Measurements from ENCODE around the gene ABHD1.
"Not testable (repeated sequence)": the region's sequence is repeated elsewhere in the genome, so short reads cannot be mapped to it uniquely, and the experiment has no call there.

ABHD1 gene

DNA sequence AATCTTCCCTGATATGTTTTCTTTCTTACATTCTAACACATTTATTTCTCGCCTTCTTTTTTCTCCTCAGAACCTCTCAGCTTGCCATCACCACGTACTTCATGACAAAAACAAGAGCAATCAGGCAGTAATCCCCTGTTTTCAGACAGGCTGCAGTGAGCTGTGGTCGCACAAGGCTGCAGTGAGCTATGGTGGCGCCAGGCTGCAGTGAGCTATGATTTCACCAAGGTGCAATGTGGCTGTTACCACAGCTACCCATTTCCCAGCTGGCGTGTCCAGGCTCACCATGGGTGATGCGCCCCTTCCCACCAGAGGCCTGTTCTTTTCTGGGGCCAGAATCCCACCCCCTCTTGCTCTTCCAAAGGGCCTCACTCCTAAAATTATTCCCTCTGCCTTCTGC is 51.0 kb downstream of the ABHD1 start:
- no peaks in the 10 kb centered on the region for H3K27me3 ChIP-seq (ENCODE audit: insufficient read depth, low read length, poor library complexity, severe bottlenecking)
- no peaks in the 10 kb centered on the region for H3K9me2 ChIP-seq (replicated peaks; ENCODE audit: low read depth, low read length)
- H3K79me2 ChIP-seq (ENCODE audit: insufficient read depth, low read length) = no peaks in the 10 kb centered on the region
- no peak overlapping the region for H3K4me2 ChIP-seq (ENCODE audit: low read depth, low read length, poor library complexity, severe bottlenecking)
- no peak overlapping the region for H3K9ac ChIP-seq (ENCODE audit: low read depth, low read length, poor library complexity, severe bottlenecking)
- H3K4me1 ChIP-seq (ENCODE audit: insufficient read depth, low read length, poor library complexity, severe bottlenecking) = no peaks in the 10 kb centered on the region
- no peaks in the 10 kb centered on the region for H4K20me1 ChIP-seq (ENCODE audit: insufficient read depth, low read length, poor library complexity, severe bottlenecking)
- H3F3A ChIP-seq (ENCODE audit: low read depth) = no peaks in the 10 kb centered on the region
- H2AFZ ChIP-seq (ENCODE audit: low read length) = no peak overlapping the region
- TF ChIP-seq, protein P1, sequence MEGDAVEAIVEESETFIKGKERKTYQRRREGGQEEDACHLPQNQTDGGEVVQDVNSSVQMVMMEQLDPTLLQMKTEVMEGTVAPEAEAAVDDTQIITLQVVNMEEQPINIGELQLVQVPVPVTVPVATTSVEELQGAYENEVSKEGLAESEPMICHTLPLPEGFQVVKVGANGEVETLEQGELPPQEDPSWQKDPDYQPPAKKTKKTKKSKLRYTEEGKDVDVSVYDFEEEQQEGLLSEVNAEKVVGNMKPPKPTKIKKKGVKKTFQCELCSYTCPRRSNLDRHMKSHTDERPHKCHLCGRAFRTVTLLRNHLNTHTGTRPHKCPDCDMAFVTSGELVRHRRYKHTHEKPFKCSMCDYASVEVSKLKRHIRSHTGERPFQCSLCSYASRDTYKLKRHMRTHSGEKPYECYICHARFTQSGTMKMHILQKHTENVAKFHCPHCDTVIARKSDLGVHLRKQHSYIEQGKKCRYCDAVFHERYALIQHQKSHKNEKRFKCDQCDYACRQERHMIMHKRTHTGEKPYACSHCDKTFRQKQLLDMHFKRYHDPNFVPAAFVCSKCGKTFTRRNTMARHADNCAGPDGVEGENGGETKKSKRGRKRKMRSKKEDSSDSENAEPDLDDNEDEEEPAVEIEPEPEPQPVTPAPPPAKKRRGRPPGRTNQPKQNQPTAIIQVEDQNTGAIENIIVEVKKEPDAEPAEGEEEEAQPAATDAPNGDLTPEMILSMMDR (conservative IDR thresholded peaks at IDR 0.05; ENCODE audit: low read length) = no peak; the same call in 1 of the 2 replicates
- TF ChIP-seq EZH2phosphoT487 (IDR thresholded peaks at IDR 0.05; ENCODE audit: borderline replicate concordance) = no peak
- no peaks in the 10 kb centered on the region for H3K36me3 ChIP-seq (ENCODE audit: insufficient read depth, low read length)
- H3K9me3 ChIP-seq (ENCODE audit: insufficient read depth, low read depth, low read length) = no peaks in the 10 kb centered on the region
- H3K4me3 ChIP-seq (ENCODE audit: low read length, poor library complexity, severe bottlenecking) = no peak overlapping the region

DNA sequence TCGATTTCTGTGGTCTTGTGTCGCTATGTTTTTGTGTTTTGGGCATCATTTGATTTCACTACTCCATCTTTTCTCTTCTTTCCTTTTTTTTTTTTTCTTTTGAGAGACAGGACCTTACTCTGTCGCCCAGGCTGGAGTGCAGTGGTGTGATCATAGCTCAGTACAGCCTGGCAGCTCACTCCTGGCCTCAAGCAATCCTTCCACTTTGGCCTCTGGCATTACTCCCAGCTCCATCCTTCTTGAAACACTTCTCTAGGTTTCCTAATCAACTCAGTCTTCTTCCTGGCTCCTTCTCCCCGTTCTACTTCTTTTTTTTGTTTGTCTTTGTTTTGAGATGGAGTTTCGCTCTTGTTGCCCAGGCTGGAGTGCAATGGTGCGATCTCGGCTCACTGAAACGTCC is 51.7 kb downstream of the ABHD1 start:
- Histone ChIP-seq H3K36me3 (ENCODE audit: insufficient read depth, low read length) (no peaks in the 10 kb centered on the region), H3K27me3 (ENCODE audit: insufficient read depth, low read length, poor library complexity, severe bottlenecking) (no peaks in the 10 kb centered on the region), H2AFZ (ENCODE audit: low read length) (no peak overlapping the region), H3K9me2 (replicated peaks; ENCODE audit: low read depth, low read length) (no peaks in the 10 kb centered on the region), H3K4me2 (ENCODE audit: low read depth, low read length, poor library complexity, severe bottlenecking) (no peak overlapping the region), H3K4me3 (ENCODE audit: low read length, poor library complexity, severe bottlenecking) (no peak overlapping the region), H3K9ac (ENCODE audit: low read depth, low read length, poor library complexity, severe bottlenecking) (no peak overlapping the region), H3F3A (ENCODE audit: low read depth) (no peaks in the 10 kb centered on the region), H3K9me3 (ENCODE audit: insufficient read depth, low read depth, low read length) (no peaks in the 10 kb centered on the region), H4K20me1 (ENCODE audit: insufficient read depth, low read length, poor library complexity, severe bottlenecking) (no peaks in the 10 kb centered on the region), H3K79me2 (ENCODE audit: insufficient read depth, low read length) (no peaks in the 10 kb centered on the region), H3K4me1 (ENCODE audit: insufficient read depth, low read length, poor library complexity, severe bottlenecking) (no peaks in the 10 kb centered on the region)
- no peak for TF ChIP-seq EZH2phosphoT487 (IDR thresholded peaks at IDR 0.05; ENCODE audit: borderline replicate concordance)
- TF ChIP-seq, protein P1 (conservative IDR thresholded peaks at IDR 0.05; ENCODE audit: low read length) = no peak

DNA sequence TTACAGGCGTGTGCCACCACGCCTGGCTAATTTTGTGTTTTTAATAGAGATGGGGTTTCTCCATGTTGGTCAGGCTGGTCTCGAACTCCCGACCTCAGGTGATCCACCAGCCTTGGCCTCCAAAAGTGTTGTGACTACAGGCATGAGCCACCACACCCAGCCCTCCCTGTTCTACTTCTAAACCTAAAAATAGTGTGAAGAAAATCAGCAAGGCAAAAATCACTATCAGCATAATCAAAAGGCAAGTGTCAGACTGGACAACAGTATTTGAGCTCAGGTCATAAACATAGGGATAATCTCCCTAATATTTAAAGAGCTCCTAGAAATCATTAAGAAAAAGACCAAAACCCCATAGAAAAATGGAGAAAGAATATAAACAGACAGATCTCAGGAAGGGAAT is 52.2 kb downstream of the ABHD1 start:
- H3K27me3 ChIP-seq (ENCODE audit: insufficient read depth, low read length, poor library complexity, severe bottlenecking) = not testable (repeated sequence)

DNA sequence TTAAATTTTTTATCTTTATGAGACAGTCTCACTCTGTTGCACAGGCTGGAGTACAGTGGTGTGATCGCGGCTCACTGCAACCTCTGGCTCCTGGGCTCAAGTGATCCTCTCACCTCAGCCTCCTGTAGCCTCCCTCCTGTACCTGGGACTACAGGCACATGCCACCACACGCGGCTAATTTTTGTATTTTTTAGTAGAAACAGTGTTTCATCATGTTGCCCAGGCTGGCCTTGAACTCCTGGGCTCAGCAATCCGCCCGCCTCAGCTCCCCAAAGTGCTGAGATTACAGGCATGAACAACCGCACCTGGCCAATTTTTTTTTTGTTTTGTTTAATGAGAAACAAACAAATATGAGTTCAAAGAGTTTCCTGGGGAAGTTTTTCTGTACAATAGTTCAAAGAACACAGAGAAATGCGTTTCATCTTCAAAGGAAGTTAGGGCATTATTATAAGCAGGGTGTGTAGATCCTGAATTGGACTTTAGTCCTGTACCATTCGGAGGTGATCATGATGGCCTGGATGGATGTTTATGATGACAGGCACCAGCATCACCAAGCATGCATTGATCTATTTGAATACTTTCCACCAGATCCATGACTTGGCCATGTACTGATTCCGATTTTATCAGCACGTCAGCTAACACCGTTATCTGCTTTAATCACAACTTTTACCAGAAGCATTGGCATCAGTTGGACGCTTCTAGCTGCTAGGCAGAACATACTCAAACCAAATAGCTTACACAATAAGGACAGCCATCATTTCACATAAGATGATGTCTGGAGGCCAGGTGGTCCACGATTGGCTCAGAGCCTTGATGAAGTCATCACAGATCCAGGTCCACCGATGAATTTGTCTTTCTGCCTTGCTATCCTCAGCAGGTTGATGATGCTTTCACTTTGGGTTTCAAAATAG is 54.1 kb downstream of the ABHD1 start:
- no peaks in the 10 kb centered on the region for H3K4me1 ChIP-seq (ENCODE audit: insufficient read depth, low read length, poor library complexity, severe bottlenecking)
- no peak overlapping the region for H3K4me2 ChIP-seq (ENCODE audit: low read depth, low read length, poor library complexity, severe bottlenecking)
- H3K9me2 ChIP-seq (replicated peaks; ENCODE audit: low read depth, low read length) = no peaks in the 10 kb centered on the region
- no peaks in the 10 kb centered on the region for H3K27me3 ChIP-seq (ENCODE audit: insufficient read depth, low read length, poor library complexity, severe bottlenecking)
- no peak overlapping the region for H3K9ac ChIP-seq (ENCODE audit: low read depth, low read length, poor library complexity, severe bottlenecking)
- no peaks in the 10 kb centered on the region for H3K79me2 ChIP-seq (ENCODE audit: insufficient read depth, low read length)
- H2AFZ ChIP-seq (ENCODE audit: low read length) = no peak overlapping the region
- H3K36me3 ChIP-seq (ENCODE audit: insufficient read depth, low read length) = no peaks in the 10 kb centered on the region
- H3K4me3 ChIP-seq (ENCODE audit: low read length, poor library complexity, severe bottlenecking) = no peak overlapping the region
- no peaks in the 10 kb centered on the region for H3K9me3 ChIP-seq (ENCODE audit: insufficient read depth, low read depth, low read length)
- TF ChIP-seq, protein P1 (conservative IDR thresholded peaks at IDR 0.05; ENCODE audit: low read length) = no peak
- no peaks in the 10 kb centered on the region for H3F3A ChIP-seq (ENCODE audit: low read depth)
- H4K20me1 ChIP-seq (ENCODE audit: insufficient read depth, low read length, poor library complexity, severe bottlenecking) = no peaks in the 10 kb centered on the region

More for the DNA sequence above, 52.2 kb downstream of the ABHD1 start:
- H3K9ac ChIP-seq (ENCODE audit: low read depth, low read length, poor library complexity, severe bottlenecking); H3K79me2 ChIP-seq (ENCODE audit: insufficient read depth, low read length); H3F3A ChIP-seq (ENCODE audit: low read depth); H3K4me2 ChIP-seq (ENCODE audit: low read depth, low read length, poor library complexity, severe bottlenecking); H3K36me3 ChIP-seq (ENCODE audit: insufficient read depth, low read length); H3K4me3 ChIP-seq (ENCODE audit: low read length, poor library complexity, severe bottlenecking); H3K9me3 ChIP-seq (ENCODE audit: insufficient read depth, low read depth, low read length); H3K9me2 ChIP-seq (replicated peaks; ENCODE audit: low read depth, low read length); H4K20me1 ChIP-seq (ENCODE audit: insufficient read depth, low read length, poor library complexity, severe bottlenecking); H2AFZ ChIP-seq (ENCODE audit: low read length); H3K4me1 ChIP-seq (ENCODE audit: insufficient read depth, low read length, poor library complexity, severe bottlenecking): not testable (repeated sequence)

Data from Loucy (cell line).